Panc1 (cell line): Measurements from ENCODE around the gene SCGB1C1. TPM values are rescaled to one million over a fixed set of nuclear protein-coding genes. Genes with fewer than 3 reads are reported as not detected.
"Not testable (repeated sequence)": the region's sequence is repeated elsewhere in the genome, so short reads cannot be mapped to it uniquely, and the experiment has no call there.

ENCODE experiments used
- ATAC-seq: fragments of 200-7000 bp; cut with Tn5 transposase; 2 replicates; pipeline ENCODE4 v1.9.1; 2020; ENCODE audit warnings: mild to moderate bottlenecking, moderate library complexity
- Bru-seq: library from RNA; stranded (reverse); fragments of 400-500 nt; gene quantifications from one replicate; lab custom pipeline; 2021; lab: Mats Ljungman, UMichigan
- BruChase-seq, 2 experiments: library from RNA; stranded (reverse); fragments of 400-500 nt; gene quantifications; one replicate each; lab custom pipeline; 2021; lab: Mats Ljungman, UMichigan
- BruUV-seq: library from RNA; stranded (reverse); fragments of 400-500 nt; replicated peaks from 2 replicates; lab custom pipeline; 2021; lab: Mats Ljungman, UMichigan
- CTCF ChIA-PET: fragments of 300-600 bp; sonication (Branson Sonifier 250); formaldehyde crosslinking; loops from one replicate; lab custom pipeline; 2022; ENCODE audit warnings: antibody characterized with exemption; lab: Charles Lee
- POLR2A ChIA-PET: fragments of 300-600 bp; sonication (Branson Sonifier 250); formaldehyde crosslinking; loops from one replicate; lab custom pipeline; 2022; ENCODE audit warnings: antibody characterized with exemption; lab: Charles Lee
- DNase-seq: peaks from one replicate; pipeline ENCODE4 v3.0.0-alpha.2; 2010; ENCODE audit warnings: low read depth, low spot score
- H3K27ac ChIP-seq: 2 replicates; pipeline ENCODE4 v1.5.1; 2011; ENCODE audit warnings: mild to moderate bottlenecking, low read length, inconsistent platforms
- H3K27me3 ChIP-seq: fragments of 200-500 bp; sonication (Bioruptor generic); 2 replicates; pipeline ENCODE4 v1.6.0; 2014; ENCODE audit warnings: low read length, inconsistent platforms; ENCODE audit not compliant: control insufficient read depth, insufficient read depth
- H3K36me3 ChIP-seq: fragments of 200-500 bp; sonication (Bioruptor generic); 2 replicates; pipeline ENCODE4 v1.5.1; 2014; ENCODE audit warnings: inconsistent platforms, mild to moderate bottlenecking, low read length, moderate library complexity; ENCODE audit not compliant: control insufficient read depth, insufficient read depth
- H3K4me1 ChIP-seq: 2 replicates; pipeline ENCODE4 v1.5.1; 2011; ENCODE audit warnings: inconsistent platforms, mild to moderate bottlenecking, low read length, moderate library complexity; ENCODE audit not compliant: control insufficient read depth, insufficient read depth
- H3K4me3 ChIP-seq, 2 experiments: 2 replicates each; pipeline ENCODE4 v1.5.1; 2011 to 2012; ENCODE audit warnings: low read depth in 2 of 2, low read length in 2 of 2, mild to moderate bottlenecking in 2 of 2, inconsistent platforms in 1 of 2, moderate library complexity in 1 of 2
- H3K9me3 ChIP-seq: fragments of 200-500 bp; sonication (Bioruptor generic); 2 replicates; pipeline ENCODE4 v1.5.1; 2014; ENCODE audit warnings: low read depth, mild to moderate bottlenecking, inconsistent platforms, low read length, moderate library complexity; ENCODE audit not compliant: control insufficient read depth, insufficient read depth
- in situ Hi-C: cut with HindIII; loops from 2 replicates; pipeline ENCODE4 v1.10.0; 2016; ENCODE audit warnings: low sequenced_read_pairs, low pct_unique_long_range_greater_than_20kb
- intact Hi-C: fragments of 100-400 bp; cut with micrococcal nuclease; formaldehyde crosslinking; loops from one replicate; pipeline ENCODE4 v1.10.0; 2022; ENCODE audit not compliant: unreplicated experiment
- long read RNA-seq: library from polyadenylated mRNA; unstranded; transcript quantifications from one replicate; pipeline ENCODE4 v2.0.0, GENCODE V29; 2021; ENCODE audit not compliant: unreplicated experiment
- polyA plus RNA-seq: library from polyadenylated mRNA; unstranded; fragments of >200 nt; gene quantifications from one replicate; pipeline ENCODE4 v1.2.1, GENCODE V29; 2012; ENCODE audit warnings: missing spikeins; ENCODE audit not compliant: insufficient read length
- total RNA-seq: library from RNA; stranded (reverse); gene quantifications from one replicate; pipeline ENCODE4 v1.2.1, GENCODE V29; 2021; ENCODE audit not compliant: unreplicated experiment

SCGB1C1 gene
- total RNA-seq (not detected), Bru-seq, nascent RNA (not detected), BruChase-seq, experiment 1, labeled RNA remaining after a 2-hour chase (not detected), BruChase-seq, experiment 2, labeled RNA remaining after a 6-hour chase (not detected)
- not detected for polyA plus RNA-seq
- long read RNA-seq: 0 reads

DNA sequence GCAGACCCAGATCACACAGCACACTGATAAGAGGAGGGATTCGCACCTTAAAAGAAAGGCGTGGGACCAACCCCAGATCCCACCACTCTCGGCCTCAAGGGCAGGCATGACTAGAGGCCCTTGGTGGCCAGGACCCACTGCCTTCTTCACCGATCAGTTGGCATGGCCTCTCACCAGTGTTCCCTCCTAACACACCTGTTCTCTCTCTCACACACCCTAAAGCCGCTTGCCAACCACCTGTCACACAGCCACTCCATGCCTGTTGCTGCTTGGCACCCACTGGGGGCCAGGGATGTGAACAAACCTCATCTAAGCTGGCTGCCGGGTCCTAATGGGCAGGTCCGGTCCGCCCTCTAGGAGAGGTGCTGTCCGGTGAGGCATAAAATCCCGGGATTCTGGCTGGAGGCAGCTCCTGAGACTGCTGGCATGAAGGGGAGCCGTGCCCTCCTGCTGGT, at the start of gene SCGB1C1:
TSS of gene SCGB1C1 (plus strand) at position 405 of the 455 bp plus-strand sequence. CDS start at position 427, 22 bp downstream.
- H3K36me3 ChIP-seq, H3K9me3 ChIP-seq, intact Hi-C loops, CTCF ChIA-PET, H3K27me3 ChIP-seq, H3K4me3 ChIP-seq, in situ Hi-C loops, BruUV-seq, H3K4me1 ChIP-seq, ATAC-seq, POLR2A ChIA-PET, DNase-seq, H3K27ac ChIP-seq: not testable (repeated sequence)

DNA sequence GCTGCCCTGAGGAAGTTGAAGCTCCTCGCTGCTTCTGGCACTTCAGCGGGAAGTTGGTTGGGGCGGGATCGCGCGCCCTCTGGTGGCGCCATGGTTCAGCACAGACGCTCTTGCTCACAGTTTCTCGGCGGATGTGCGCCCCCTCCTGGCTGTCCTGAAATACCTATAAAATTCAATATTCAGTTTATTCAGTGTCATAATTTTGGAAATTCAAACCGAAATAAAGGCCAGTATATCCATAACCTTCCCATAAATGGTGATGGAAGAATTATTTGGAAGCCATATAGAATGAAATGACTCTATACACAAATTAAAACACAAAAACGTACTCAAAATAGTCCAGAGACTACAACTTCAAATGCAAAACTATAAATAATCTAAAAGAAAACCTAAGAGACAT, 12.6 kb upstream of the SCGB1C1 start:
- H3K27me3 ChIP-seq, CTCF ChIA-PET, H3K27ac ChIP-seq, in situ Hi-C loops, BruUV-seq, intact Hi-C loops, ATAC-seq, H3K36me3 ChIP-seq, POLR2A ChIA-PET, H3K9me3 ChIP-seq, DNase-seq, H3K4me1 ChIP-seq, H3K4me3 ChIP-seq: not testable (repeated sequence)

DNA sequence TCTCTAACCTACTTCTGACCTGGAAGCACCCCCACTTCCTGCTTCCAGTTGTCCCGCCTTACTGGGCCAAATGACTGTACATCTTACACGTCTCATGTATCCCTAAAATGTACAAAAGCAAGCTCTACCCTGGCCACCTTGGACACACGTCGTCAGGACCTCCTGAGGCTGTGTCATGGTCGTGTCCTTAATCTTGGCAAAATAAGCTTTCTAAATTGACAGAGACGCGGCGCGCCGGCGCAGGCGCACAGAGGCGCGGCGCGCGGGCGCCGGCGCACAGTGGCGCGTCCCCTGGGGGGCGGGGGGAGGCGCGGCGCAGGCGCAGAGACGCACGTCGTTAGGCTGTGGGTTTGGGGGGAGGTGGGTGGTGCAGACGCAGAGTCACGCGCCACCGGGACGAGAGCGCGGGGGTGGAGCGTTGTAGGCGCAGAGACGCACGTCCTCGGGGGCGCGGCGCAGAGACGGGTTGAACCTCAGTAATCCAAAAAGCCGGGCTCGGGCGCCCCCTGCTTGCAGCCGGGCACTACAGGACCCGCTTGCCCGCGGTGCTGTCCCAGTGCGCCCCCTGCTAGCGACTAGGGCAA, 3.6 kb upstream of the SCGB1C1 start:
- intact Hi-C loops, H3K27me3 ChIP-seq, CTCF ChIA-PET, H3K27ac ChIP-seq, POLR2A ChIA-PET, ATAC-seq, H3K36me3 ChIP-seq, H3K4me1 ChIP-seq, in situ Hi-C loops, BruUV-seq, H3K9me3 ChIP-seq, DNase-seq, H3K4me3 ChIP-seq: not testable (repeated sequence)

DNA sequence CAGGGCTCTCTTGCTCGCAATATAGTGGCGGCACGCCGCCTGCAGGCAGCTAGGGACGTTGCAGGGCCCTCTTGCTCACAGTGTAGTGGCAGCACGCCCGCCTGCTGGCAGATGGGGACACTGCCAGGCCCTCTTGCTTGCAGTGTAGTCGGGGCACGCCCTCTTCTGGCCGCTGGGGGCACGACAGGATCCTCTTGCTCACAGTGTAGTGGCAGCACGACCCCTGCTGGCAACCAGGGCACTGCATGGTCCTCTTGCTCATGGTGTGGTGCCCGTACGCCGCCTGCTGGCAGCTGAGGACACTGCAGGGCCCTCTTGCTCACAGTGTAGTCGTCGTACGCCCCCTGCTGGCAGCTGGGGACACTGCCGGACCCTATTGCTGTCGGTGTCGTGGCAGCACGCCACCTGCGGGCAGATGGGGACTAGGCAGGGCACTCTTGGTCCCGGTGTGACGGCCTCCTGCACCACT, 3.0 kb upstream of the SCGB1C1 start:
- intact Hi-C loops: not testable (repeated sequence)
- peak; percentile 40; the same call in 1 of the 2 replicates for ATAC-seq

DNA sequence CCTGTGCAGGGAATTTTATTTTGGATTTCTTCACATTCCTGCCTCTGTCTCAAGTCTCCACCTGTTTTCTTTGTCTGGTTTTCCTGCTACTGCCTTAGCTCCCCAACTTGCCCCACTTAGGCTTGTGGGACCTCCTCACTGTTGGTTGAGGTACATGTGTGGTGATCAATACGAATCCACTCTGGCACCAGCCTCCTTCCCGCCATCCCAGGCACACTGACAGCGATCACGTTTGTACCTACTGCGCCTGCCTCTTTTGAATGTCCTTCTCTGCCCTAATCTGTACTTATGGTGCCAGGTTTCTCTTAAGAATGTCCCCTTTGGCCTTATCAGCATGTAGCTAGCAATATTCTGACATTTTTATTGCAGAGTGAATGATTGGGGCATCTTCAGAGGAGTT, 2.3 kb upstream of the SCGB1C1 start:
- H3K27me3 ChIP-seq, H3K27ac ChIP-seq, H3K4me1 ChIP-seq, DNase-seq, in situ Hi-C loops, intact Hi-C loops, POLR2A ChIA-PET, H3K9me3 ChIP-seq, H3K36me3 ChIP-seq, H3K4me3 ChIP-seq, BruUV-seq, ATAC-seq, CTCF ChIA-PET: not testable (repeated sequence)

More for the DNA sequence above, 3.0 kb upstream of the SCGB1C1 start:
- H3K36me3 ChIP-seq, DNase-seq, BruUV-seq, H3K27me3 ChIP-seq, CTCF ChIA-PET, in situ Hi-C loops, H3K9me3 ChIP-seq, H3K27ac ChIP-seq, H3K4me3 ChIP-seq, POLR2A ChIA-PET, H3K4me1 ChIP-seq: not testable (repeated sequence)
